Activated CD8-positive, alpha-beta memory T cell treated with anti-CD3 and anti-CD28 coated beads, Interleukin-2, amount 10 ng/mL, durations not matched to agents 7 days and 5 days (primary cell): ENCODE results near the gene SNAP91. TPM values are rescaled to one million over a fixed set of nuclear protein-coding genes. Genes with fewer than 3 reads are reported as not detected.

Source experiments
- ATAC-seq: fragments of 150-1000 bp; cut with Tn5 transposase; one replicate; pipeline ENCODE4 v1.10.0; 2021; ENCODE audit warnings: moderate library complexity
- CTCF ChIA-PET: fragments of 350-600 bp; sonication (Branson Sonifier 250); formaldehyde crosslinking; loops from one replicate; lab custom pipeline; 2021; ENCODE audit warnings: antibody characterized with exemption; lab: Charles Lee
- DNase-seq: peaks from one replicate; pipeline ENCODE4 v3.0.0-alpha.2; 2020
- H3K27ac Mint-ChIP-seq: one replicate; pipeline ENCODE4 v1.8.0; 2021; ENCODE audit warnings: mild to moderate bottlenecking, mixed read lengths
- H3K27me3 Mint-ChIP-seq: one replicate; pipeline ENCODE4 v1.8.0; 2021; ENCODE audit warnings: mixed read lengths
- H3K36me3 Mint-ChIP-seq: one replicate; pipeline ENCODE4 v1.8.0; 2021; ENCODE audit warnings: mild to moderate bottlenecking, mixed read lengths
- H3K4me1 Mint-ChIP-seq: one replicate; pipeline ENCODE4 v1.8.0; 2021; ENCODE audit warnings: mixed read lengths
- H3K4me3 Mint-ChIP-seq: one replicate; pipeline ENCODE4 v1.8.0; 2021; ENCODE audit warnings: mild to moderate bottlenecking, moderate library complexity, mixed read lengths
- H3K9me3 Mint-ChIP-seq: one replicate; pipeline ENCODE4 v1.8.0; 2022; ENCODE audit warnings: low read depth, mixed read lengths
- total RNA-seq, 2 experiments: library from RNA; stranded (reverse); gene quantifications; one replicate each; pipeline ENCODE4 v1.2.3, GENCODE V29; 2021

SNAP91 gene
- total RNA-seq, 2 experiments from 2014 or later: not detected

DNA sequence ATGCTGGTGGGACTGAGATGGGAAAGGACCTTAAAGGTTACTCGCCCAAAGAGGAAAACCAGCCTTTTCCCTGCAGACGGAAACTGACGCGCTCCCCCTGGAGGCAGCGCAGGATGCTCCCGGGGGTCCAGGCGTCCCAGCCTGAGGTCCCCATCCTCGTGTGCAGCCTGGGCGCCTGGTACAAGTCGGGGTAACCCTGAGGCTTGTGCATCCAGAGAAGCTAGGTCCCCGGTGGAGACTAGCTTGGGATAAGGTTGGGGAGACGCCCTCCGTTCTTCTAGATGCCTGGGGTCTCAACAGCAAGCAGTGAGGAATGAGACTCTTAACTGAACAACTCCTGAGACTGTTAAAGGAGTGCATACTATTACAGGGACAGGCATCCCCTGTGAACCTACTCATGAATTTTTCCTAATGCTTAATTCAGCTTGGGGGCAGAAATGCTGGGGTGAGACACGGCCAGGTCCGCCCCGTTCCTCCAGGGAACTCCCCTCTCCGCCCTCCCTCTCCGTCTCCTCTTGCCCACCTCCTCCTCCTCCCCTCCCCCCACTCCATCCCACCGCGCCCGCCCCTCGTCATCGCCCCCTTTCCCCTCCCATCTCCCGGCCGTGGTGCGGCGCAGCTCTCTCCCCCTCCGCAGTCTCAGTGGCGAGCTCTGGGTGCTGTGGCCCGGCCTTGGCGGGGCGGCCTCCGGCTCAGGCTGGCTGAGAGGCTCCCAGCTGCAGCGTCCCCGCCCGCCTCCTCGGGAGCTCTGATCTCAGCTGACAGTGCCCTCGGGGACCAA is 196.8 kb downstream of the SNAP91 start, which contains the start of gene PRSS35:
Gene PRSS35, plus strand, starts transcription at position 634 of the 781 bp plus-strand sequence. CDS start 10,908 bp downstream, outside the sequence.
- H3K4me1 Mint-ChIP-seq: peaks cover 7% of the 10 kb centered on the region
- ATAC-seq (peak; percentile 66), DNase-seq (no peak)
- peaks cover 42% of the 10 kb centered on the region for H3K27me3 Mint-ChIP-seq
- H3K4me3 Mint-ChIP-seq: no peak within 1 kb of the TSS
- no peak within 1 kb of the TSS for H3K27ac Mint-ChIP-seq
- H3K9me3 Mint-ChIP-seq: no peaks in the 10 kb centered on the region
- H3K36me3 Mint-ChIP-seq: no peaks in the 10 kb centered on the region
- CTCF ChIA-PET: interaction anchor here (0.9 to 7.3 kb wide), 6 partner anchors 20 to 445 kb away, joined by 3 to 62 read pairs (median 10); partner anchors contain the start of genes DOP1A and UBE3D

DNA sequence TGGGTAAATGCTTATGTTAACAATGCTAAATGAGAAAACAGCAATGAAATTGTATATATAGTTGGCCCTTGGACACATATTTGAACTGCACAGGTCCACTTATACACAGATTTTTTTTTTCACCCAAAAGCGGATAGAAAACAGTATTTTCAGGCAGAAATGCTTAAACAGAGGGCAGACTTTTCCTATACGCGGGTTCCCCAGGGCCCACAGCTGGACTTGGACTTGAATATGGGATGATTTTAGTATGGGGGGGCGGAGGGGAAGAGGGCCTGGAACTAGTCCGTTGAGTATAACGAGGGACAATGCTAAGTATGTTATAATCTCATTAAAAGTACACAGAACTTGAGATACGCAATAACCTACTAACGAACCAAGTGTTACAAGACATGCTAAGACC is 197.6 kb downstream of the SNAP91 start:
- CTCF ChIA-PET: interaction anchor here (0.9 to 7.3 kb wide), 4 partner anchors 25 to 444 kb away, joined by 3 to 62 read pairs (median 26); partner anchors contain the start of genes DOP1A and UBE3D
- Mint-ChIP-seq H3K4me1 (peaks cover 7% of the 10 kb centered on the region), H3K27ac (no peak overlapping the region), H3K36me3 (no peaks in the 10 kb centered on the region), H3K9me3 (no peaks in the 10 kb centered on the region), H3K27me3 (peaks cover 46% of the 10 kb centered on the region), H3K4me3 (no peak overlapping the region)
- ATAC-seq (no peak), DNase-seq (no peak)

DNA sequence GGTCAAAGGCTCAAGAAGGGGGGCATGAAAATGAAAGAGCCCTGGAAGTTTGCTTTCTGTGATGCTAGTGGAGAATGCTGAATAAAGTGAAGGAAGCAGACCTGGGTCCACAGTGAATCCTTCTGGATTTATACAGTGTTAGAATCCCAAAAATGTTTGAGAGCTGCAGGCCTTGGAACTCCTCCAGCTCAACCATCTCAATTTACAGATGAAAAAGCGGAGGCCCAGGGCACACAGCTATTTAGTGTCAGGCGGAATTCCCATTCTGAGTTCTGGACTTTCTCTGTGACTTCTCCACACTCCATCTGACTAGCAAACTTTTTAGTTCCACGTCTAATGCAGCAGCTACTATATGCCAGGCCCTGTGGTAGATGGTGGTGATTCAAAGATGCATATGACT is 198.1 kb downstream of the SNAP91 start:
- no peak overlapping the region for H3K4me3 Mint-ChIP-seq
- ATAC-seq (no peak), DNase-seq (no peak)
- H3K4me1 Mint-ChIP-seq: peaks cover 7% of the 10 kb centered on the region
- peaks cover 46% of the 10 kb centered on the region for H3K27me3 Mint-ChIP-seq
- H3K9me3 Mint-ChIP-seq: no peaks in the 10 kb centered on the region
- no peaks in the 10 kb centered on the region for H3K36me3 Mint-ChIP-seq
- H3K27ac Mint-ChIP-seq: no peak overlapping the region
- CTCF ChIA-PET: interaction anchor here (1.1 to 7.3 kb wide), 3 partner anchors 25 to 443 kb away, joined by 5 to 62 read pairs (median 48); partner anchors contain the start of genes DOP1A and UBE3D

DNA sequence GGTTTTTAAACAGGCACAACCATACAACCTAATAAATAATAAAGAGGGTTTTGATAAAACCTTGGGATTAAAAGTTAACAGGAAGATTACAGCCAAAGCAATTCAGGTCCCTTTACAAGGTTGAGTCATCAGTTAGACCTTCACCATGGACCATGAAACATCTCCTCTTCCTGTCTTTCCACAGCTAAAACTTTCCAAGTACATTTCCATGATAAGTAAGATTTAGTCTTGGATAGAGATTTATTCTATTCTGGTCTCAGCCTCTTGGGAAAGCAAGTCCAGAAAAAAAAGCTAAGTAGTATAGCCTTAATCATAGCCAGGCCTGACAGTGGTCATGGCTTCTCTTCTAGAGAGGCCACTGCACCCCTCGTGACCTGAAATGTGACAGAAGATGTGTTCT is 199.5 kb downstream of the SNAP91 start:
- no peaks in the 10 kb centered on the region for H3K36me3 Mint-ChIP-seq
- H3K9me3 Mint-ChIP-seq: no peaks in the 10 kb centered on the region
- peaks cover 42% of the 10 kb centered on the region for H3K27me3 Mint-ChIP-seq
- ATAC-seq (no peak), DNase-seq (no peak)
- no peak overlapping the region for H3K4me3 Mint-ChIP-seq
- CTCF ChIA-PET: interaction anchor here (7.3 kb wide), 1 partner anchor 286 kb away, joined by 62 read pairs; no protein-coding TSS in a partner anchor
- H3K27ac Mint-ChIP-seq: no peak overlapping the region
- peaks cover 7% of the 10 kb centered on the region for H3K4me1 Mint-ChIP-seq

GRCh38 chr6:83505356-83505755 is 203.5 kb downstream of the SNAP91 start:
- CTCF ChIA-PET: interaction anchor here (1.1 to 1.5 kb wide), 2 partner anchors 10 to 283 kb away, joined by 3 to 6 read pairs; no protein-coding TSS in a partner anchor
- no peak overlapping the region for H3K4me3 Mint-ChIP-seq

More at GRCh38 chr6:83505356-83505755, 203.5 kb downstream of the SNAP91 start:
- peaks cover 2% of the 10 kb centered on the region for H3K9me3 Mint-ChIP-seq
- H3K27me3 Mint-ChIP-seq: peaks cover 11% of the 10 kb centered on the region
- no peaks in the 10 kb centered on the region for H3K36me3 Mint-ChIP-seq
- no peaks in the 10 kb centered on the region for H3K4me1 Mint-ChIP-seq
- H3K27ac Mint-ChIP-seq: no peak overlapping the region
- no peak for ATAC-seq
- no peak for DNase-seq

Other genes starting within 250 kb of the SNAP91 start
- gene PRSS35, start 196.6 kb downstream of the SNAP91 start, total RNA-seq: not detected
- not detected for gene RIPPLY2, start 144.3 kb upstream of the SNAP91 start, total RNA-seq
- 10 to 100 TPM; 31.0 to 35.4 TPM for gene CYB5R4, start 150.6 kb upstream of the SNAP91 start, total RNA-seq